Testis (tissue), 5 donors: ENCODE measurements around the gene RNF123. TPM values are rescaled to one million over a fixed set of nuclear protein-coding genes. Genes with fewer than 3 reads are reported as not detected.

Experiments used
- DNase-seq: peaks from one replicate; pipeline ENCODE4 v3.0.0-alpha.2; 2019
- H3K27ac ChIP-seq, 2 donors: fragments of 200-600 bp; sonication (generic); one replicate each; pipeline ENCODE4 v1.5.1; 2019
- H3K27me3 ChIP-seq: fragments of 200-600 bp; sonication (generic); one replicate; pipeline ENCODE4 v1.5.1; 2019
- H3K36me3 ChIP-seq: fragments of 200-600 bp; sonication (generic); one replicate; pipeline ENCODE4 v1.5.1; 2017; ENCODE audit warnings: low read depth; ENCODE audit errors: missing control alignments
- H3K4me1 ChIP-seq: fragments of 200-600 bp; sonication (generic); one replicate; pipeline ENCODE4 v1.5.1; 2019
- H3K4me3 ChIP-seq, 2 donors: fragments of 200-600 bp; sonication (generic); one replicate each; pipeline ENCODE4 v1.5.1; 2017 to 2019
- H3K9me3 ChIP-seq: fragments of 200-600 bp; sonication (generic); one replicate; pipeline ENCODE4 v1.5.1; 2017
- CTCF ChIP-seq, 3 experiments: fragments of 450-650 bp in 2 of 3; fragments of 200-600 bp in 1 of 3; sonication (generic) in 1 of 3; IDR thresholded peaks; one replicate each; pipeline ENCODE4 v1.5.1; 2016 to 2019; ENCODE audit warnings: antibody characterized with exemption in 3 of 3, mild to moderate bottlenecking in 2 of 3, moderate library complexity in 1 of 3
- POLR2A ChIP-seq: fragments of 450-650 bp; IDR thresholded peaks from one replicate; pipeline ENCODE4 v1.6.1; 2017; ENCODE audit warnings: antibody characterized with exemption, mild to moderate bottlenecking, moderate library complexity
- WGBS, 2 donors: methylation state at CpG; one replicate each; pipeline ENCODE4 v1.1.5; 2018; 5-methylcytosine and 5-hydroxymethylcytosine counted together
- intact Hi-C: fragments of 100-400 bp; cut with DNase I; formaldehyde crosslinking; loops from one replicate; pipeline ENCODE4 v1.15.1; 2023; ENCODE audit warnings: low total_unique reads
- long read RNA-seq, 2 donors: transcript quantifications; one replicate each; lab custom pipeline, GENCODE V29; 2026
- polyA plus RNA-seq: library from polyadenylated mRNA; stranded (reverse); fragments of 350-450 nt; fragmentation: Illumina TruSeq; extraction: RNeasy Lipid Tissue Mini Kit (QIAGEN cat#74804); gene quantifications from one replicate; pipeline ENCODE4 v1.2.3, GENCODE V29; 2014; ENCODE audit warnings: low read depth, low replicate concordance; ENCODE audit not compliant: insufficient read depth
- total RNA-seq, 2 donors: library from RNA; depleted of rRNA; stranded (reverse); fragments of >200 nt; gene quantifications; one replicate each; pipeline ENCODE4 v1.2.3, GENCODE V29; 2016

Gene RNF123
- total RNA-seq: 10 to 100 TPM; 72.4 to 79.7 TPM
- polyA plus RNA-seq: 54.7 TPM
- long read RNA-seq, donor 1: 0 reads
- long read RNA-seq, donor 2, partial matches to known transcripts: 11 of 11 reads
- long read RNA-seq, donor 2, other reads (novel, unspliced or antisense): 0 of 11 reads

- peaks cover 11% of the 10 kb centered on the region for H3K4me1 ChIP-seq
- H3K9me3 ChIP-seq: no peaks in the 10 kb centered on the region
- intact Hi-C loops: no loop called here
- 1 to 3% methylated on average over 31 to 38 of the region's 66 CpGs for WGBS, 2 donors
- H3K4me3 ChIP-seq: peak within 1 kb of the TSS; percentile 89 to 98
- H3K36me3 ChIP-seq: no peaks in the 10 kb centered on the region
- H3K27ac ChIP-seq: peak within 1 kb of the TSS; percentile 77 to 82
- H3K27me3 ChIP-seq: no peaks in the 10 kb centered on the region
- TF ChIP-seq POLR2A (no peak), CTCF (IDR thresholded peaks at IDR 0.05) (peak in 2 of 3 experiments; percentile 18 to 43)
- DNase-seq: peak; percentile 87
Measured at GRCh38 chr3:49689046-49689907, at the start of gene RNF123, which contains the start of gene MST1. TSS of gene RNF123 (plus strand) at chr3:49689557. CDS start at chr3:49691166, 1,609 bp downstream. TSS of gene MST1 (minus strand) at chr3:49689474. CDS start at chr3:49688691, 783 bp downstream.

GRCh38 chr3:49641292-49641691, 48.1 kb upstream of the RNF123 start:
- TF ChIP-seq POLR2A (no peak), CTCF (IDR thresholded peaks at IDR 0.05) (no peak)
- WGBS, 2 donors: 72% methylated on average over 7 of the region's 7 CpGs
- Histone ChIP-seq H3K4me1 (no peaks in the 10 kb centered on the region), H3K4me3 (no peak overlapping the region), H3K27me3 (no peaks in the 10 kb centered on the region), H3K27ac (no peak overlapping the region), H3K9me3 (no peaks in the 10 kb centered on the region), H3K36me3 (no peaks in the 10 kb centered on the region)
- intact Hi-C loops: no loop called here
- DNase-seq: no peak

GRCh38 chr3:49641921-49642707, 47.2 kb upstream of the RNF123 start:
- Histone ChIP-seq H3K4me1 (no peaks in the 10 kb centered on the region), H3K36me3 (no peaks in the 10 kb centered on the region), H3K4me3 (no peak overlapping the region), H3K9me3 (no peaks in the 10 kb centered on the region), H3K27ac (no peak overlapping the region), H3K27me3 (no peaks in the 10 kb centered on the region)
- TF ChIP-seq POLR2A (no peak), CTCF (IDR thresholded peaks at IDR 0.05) (no peak)
- DNase-seq: no peak
- WGBS, 2 donors: 87 to 94% methylated on average over 7 to 14 of the region's 14 CpGs
- intact Hi-C loops: no loop called here

GRCh38 chr3:49642708-49643145, 46.6 kb upstream of the RNF123 start:
- intact Hi-C loops: no loop called here
- no peaks in the 10 kb centered on the region for H3K27me3 ChIP-seq
- H3K27ac ChIP-seq: no peak overlapping the region
- TF ChIP-seq CTCF (IDR thresholded peaks at IDR 0.05) (no peak), POLR2A (no peak)
- no peak overlapping the region for H3K4me3 ChIP-seq
- H3K36me3 ChIP-seq: no peaks in the 10 kb centered on the region
- H3K4me1 ChIP-seq: no peaks in the 10 kb centered on the region
- H3K9me3 ChIP-seq: no peaks in the 10 kb centered on the region
- 75 to 95% methylated on average over 5 to 9 of the region's 9 CpGs for WGBS, 2 donors
- no peak for DNase-seq
